NK-92 (cell line): ENCODE measurements around the gene SMAD5.

Experiments used
- DNase-seq: peaks from one replicate; lab custom pipeline; 2025; ENCODE audit not compliant: unreplicated experiment; lab: John Stamatoyannopoulos, UW

The SMAD5 gene

GRCh38 chr5:136194576-136194975, 61.9 kb downstream of the SMAD5 start:
- DNase-seq: no peak

- no peak for DNase-seq
Observed at GRCh38 chr5:136195971-136196820, 63.6 kb downstream of the SMAD5 start.

GRCh38 chr5:136197462-136198142, 65.0 kb downstream of the SMAD5 start:
- DNase-seq: no peak

- DNase-seq: no peak
Observed at GRCh38 chr5:136198453-136198852, 65.8 kb downstream of the SMAD5 start.

- DNase-seq: no peak
Observed at GRCh38 chr5:136199408-136199807, 66.8 kb downstream of the SMAD5 start.

- DNase-seq: no peak
Observed at GRCh38 chr5:136200130-136200529, 67.5 kb downstream of the SMAD5 start.

GRCh38 chr5:136200761-136201160, 68.1 kb downstream of the SMAD5 start:
- no peak for DNase-seq

- DNase-seq: no peak
Observed at GRCh38 chr5:136201870-136202269, 69.2 kb downstream of the SMAD5 start.

- no peak for DNase-seq
Observed at GRCh38 chr5:136202469-136203205, 70.0 kb downstream of the SMAD5 start.

GRCh38 chr5:136203303-136203922, 70.8 kb downstream of the SMAD5 start:
- DNase-seq: no peak

- no peak for DNase-seq
Observed at GRCh38 chr5:136205061-136205702, 72.5 kb downstream of the SMAD5 start.

GRCh38 chr5:136205941-136206340, 73.3 kb downstream of the SMAD5 start:
- no peak for DNase-seq

GRCh38 chr5:136206361-136206760, 73.7 kb downstream of the SMAD5 start:
- DNase-seq: no peak

- no peak for DNase-seq
Observed at GRCh38 chr5:136207631-136208030, 75.0 kb downstream of the SMAD5 start.

GRCh38 chr5:136208916-136209315, 76.3 kb downstream of the SMAD5 start:
- DNase-seq: no peak

- no peak for DNase-seq
Observed at GRCh38 chr5:136209346-136209910, 76.8 kb downstream of the SMAD5 start.

GRCh38 chr5:136210259-136210658, 77.6 kb downstream of the SMAD5 start:
- DNase-seq: no peak

GRCh38 chr5:136211282-136212040, 78.8 kb downstream of the SMAD5 start:
- no peak for DNase-seq

- no peak for DNase-seq
Observed at GRCh38 chr5:136212252-136212721, 79.6 kb downstream of the SMAD5 start.
